NCI-H524 treated with DMSO at 0.1 percent for 48 hours (cell line): ENCODE data around the gene NUTF2.
"Not testable (repeated sequence)": the region's sequence is repeated elsewhere in the genome, so short reads cannot be mapped to it uniquely, and the experiment has no call there.

ENCODE experiments used
- DNase-seq: peaks from one replicate; lab custom pipeline; 2025; lab: John Stamatoyannopoulos, UW

The NUTF2 gene

DNA sequence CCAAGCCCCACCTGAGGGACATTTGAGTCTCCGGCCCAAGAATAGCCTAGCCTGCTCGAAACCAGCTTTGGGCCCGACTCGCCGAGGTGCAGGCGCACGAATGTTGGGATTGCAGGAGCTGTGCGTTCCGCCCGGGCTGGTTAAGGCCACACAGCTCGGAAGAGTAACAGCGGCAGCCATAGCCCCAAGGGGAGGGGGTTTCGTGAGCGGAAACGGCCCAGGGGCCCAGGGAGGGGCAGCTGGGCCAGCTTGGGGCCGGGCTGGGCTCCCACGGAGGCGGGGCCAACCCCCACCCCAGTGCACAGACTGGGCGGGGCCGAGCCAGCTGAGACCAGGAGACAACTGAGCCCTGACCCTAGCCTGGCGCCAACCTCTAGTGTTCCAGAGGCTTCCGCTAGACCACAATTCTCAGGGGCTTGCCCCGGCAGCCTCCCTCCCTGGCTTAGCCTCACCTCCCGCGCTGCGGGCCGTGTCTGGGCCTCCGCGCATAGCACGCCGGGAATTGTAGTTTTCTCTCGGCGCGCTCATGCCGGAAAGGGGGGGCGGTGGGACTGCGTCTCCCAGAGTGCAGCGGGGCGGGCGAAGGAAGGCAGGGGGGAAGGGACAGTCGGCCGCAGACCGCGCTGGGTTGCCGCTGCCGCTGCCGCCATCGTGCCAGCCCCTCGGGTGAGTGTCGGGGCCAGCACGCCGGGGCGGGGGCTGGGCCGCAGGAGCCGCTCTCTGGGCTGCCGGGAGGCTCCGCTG, at the start of gene NUTF2:
TSS of gene NUTF2 (plus strand) at position 614 of the 744 bp plus-strand sequence. CDS start 18,198 bp downstream, outside the sequence.
- peak; percentile 93 for DNase-seq

- no peak for DNase-seq
These were observed 46.3 kb upstream of the NUTF2 start for GRCh38 chr16:67800338-67800926.

- no peak for DNase-seq
These were observed 45.5 kb upstream of the NUTF2 start for GRCh38 chr16:67801241-67801640.

- DNase-seq: no peak
These were observed 44.9 kb upstream of the NUTF2 start for GRCh38 chr16:67801883-67802282.

GRCh38 chr16:67803894-67804293, 42.8 kb upstream of the NUTF2 start:
- DNase-seq: no peak

DNA sequence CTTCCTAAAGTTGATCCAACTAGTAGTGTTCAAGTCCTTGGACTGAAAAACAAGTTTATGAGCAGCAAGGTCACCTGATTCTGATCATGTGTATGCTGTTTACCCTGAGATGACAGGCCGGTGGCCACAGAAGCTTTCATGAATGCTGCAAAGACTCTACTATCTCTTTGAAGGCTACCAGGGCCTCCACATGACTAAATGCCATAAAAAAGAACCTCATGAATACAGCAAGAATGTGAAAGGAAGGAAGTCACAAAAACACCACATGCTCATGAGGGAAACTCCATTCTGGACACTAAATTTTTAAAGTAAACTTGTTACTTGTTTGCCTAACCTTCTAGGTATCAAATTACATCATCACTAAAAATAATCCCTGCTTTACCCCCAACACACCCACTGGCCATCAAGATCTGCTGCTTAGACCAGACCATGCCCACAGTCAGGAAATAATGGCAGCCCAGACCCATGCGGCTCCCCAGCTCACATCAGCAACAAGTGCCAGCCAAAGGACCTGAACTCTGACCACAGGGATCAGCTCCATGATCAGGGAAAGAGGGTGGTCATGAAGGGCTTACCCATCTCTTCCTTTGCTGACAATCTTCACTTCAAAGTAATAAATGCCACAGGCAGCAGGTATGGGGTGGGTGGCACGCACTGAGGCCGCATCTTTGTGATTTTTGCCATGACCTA, 41.7 kb upstream of the NUTF2 start:
- DNase-seq: no peak

DNA sequence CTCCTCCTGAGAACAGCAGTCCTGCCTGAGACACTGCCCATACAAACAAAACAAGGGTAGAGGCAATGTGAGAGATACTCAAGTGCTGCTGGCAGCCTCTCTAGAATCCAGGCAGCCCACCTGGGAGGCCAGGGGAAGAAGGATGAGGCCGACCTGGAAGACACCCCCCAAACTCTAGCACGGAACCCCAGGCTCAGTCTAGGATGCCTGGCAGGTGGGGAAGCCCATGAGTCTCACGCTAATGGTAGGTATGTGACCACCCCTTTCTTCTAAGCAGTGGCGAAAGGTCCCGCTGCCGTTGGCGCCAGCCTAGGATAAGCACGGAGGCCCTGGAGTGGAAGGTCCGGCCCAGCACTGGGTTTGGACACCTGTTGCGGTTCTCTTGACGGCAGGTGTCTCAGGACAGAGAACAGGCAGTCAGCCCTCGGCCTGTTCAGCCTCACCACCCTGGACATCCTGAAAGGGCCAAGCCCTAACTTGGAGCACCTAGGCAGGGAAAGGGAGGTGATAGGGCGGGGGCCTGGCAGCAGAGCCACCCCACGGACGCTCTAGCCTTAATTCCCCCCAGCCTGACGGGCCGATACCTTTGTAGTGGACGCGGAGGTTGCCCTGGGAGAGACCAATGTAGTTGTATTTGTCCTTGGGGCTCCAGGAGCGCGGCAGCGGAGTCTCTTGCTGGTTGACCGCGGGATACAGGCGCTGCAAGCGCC, 40.9 kb upstream of the NUTF2 start:
- DNase-seq: no peak

DNA sequence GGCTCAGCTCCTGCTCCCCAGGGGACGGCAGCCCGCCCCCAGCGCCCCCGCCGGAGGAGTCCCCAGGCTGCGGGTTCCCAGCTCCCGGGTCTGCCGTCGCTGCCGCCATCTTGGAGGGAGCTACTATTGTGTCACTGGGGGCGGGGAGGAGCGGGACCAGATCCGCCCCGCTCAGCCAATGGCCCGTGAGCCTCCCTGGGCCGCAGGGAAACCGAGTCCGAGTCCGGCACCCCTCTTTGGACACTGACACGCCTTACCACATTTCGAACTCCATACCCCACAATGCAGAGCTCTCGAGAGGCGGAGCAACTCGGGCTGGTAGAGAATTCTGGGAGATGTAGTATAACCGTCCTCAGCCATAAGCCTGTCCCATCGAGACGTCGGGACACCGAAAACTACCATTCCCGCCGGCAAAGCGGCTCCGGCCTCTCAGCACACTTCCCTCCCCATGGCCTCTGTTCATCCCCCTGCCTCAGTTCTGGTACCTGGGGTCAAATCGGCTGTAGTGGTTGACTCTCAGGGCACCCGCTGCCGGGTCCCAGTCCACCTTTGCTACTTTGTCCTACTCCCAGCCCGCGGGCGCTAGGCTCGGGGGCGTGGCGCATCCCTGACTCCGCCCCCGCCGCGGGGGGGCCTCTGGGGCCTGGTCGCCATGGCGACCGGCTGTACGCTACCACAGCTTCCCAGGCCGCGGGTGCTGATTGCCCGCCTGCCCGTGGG, 40.1 kb upstream of the NUTF2 start, which contains the start of the genes RANBP10 and TSNAXIP1:
TSS of gene RANBP10 (minus strand) at position 133 of the 720 bp plus-strand sequence. CDS start at position 109, 24 bp downstream.
TSS of gene TSNAXIP1 (plus strand) at position 462 of the 720 bp plus-strand sequence. CDS start 261 bp downstream, outside the sequence.
- peak; percentile 98 for DNase-seq

DNA sequence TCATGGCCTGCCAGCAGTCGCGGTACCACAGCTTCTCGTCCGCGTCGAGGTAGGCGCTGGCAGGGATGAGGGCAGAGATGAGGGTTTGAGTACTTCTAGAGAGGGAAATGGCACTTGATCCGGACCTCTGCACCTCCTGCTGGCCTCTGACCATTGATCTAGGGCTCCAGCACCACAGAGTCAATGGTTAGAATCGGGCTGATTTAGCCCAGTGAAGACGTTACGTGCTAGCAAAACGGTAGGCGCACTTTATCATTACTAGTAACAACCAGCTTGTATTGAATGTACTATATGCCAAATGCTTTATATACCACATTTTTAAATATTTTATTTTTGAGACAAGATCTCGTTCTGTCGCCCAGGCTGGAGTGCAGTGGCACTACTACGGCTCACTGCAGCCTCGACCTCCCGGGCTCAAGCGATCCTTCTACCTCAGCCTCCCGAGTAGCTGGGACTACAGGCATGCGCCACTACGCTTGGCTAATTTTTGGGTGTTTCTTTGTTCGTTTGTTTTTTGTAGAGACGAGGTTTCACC, 39.5 kb upstream of the NUTF2 start:
- no peak for DNase-seq

GRCh38 chr16:67811899-67812298, 34.8 kb upstream of the NUTF2 start:
- DNase-seq: no peak

DNA sequence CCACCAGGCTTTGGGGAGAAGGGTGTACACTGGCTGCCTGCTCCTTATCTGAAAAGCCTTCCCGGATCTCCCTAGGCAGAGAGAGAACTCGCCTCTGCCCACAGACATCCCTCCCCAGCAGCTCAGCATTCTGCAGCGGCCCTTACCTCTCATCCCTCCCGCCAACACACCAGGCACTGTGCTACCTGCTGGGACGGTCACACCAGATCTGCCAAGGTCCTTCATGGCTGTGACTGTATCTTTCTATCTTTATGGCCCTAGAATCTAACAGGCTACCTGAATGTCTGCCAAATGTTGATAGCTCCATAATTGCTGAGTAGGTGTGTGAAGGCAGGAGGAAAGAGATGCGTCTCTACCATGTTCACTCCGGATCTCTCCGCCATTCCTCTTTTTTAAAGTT, 32.2 kb upstream of the NUTF2 start:
- DNase-seq: no peak

- no peak for DNase-seq
These were observed 26.0 kb upstream of the NUTF2 start for GRCh38 chr16:67820608-67821259.

GRCh38 chr16:67822511-67822910, 24.2 kb upstream of the NUTF2 start:
- DNase-seq: no peak

DNA sequence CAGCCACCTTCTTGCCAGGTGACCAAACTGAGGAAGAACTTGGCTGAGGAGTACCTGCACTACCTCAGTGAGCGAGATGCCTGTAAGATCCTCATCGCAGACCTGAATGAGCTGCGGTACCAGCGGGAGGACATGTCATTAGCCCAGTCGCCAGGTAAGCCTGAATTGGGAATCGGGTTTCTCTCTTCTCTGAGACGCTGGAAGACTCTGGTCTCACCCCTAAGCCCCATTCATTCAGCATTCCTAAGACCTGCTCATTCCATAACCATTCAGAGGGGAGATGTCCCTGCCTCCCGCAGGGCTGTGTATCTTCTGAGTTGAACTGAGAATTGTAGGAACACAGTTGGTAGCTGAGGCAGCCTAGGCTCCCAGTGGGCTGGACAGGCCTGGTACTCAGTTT, 21.6 kb upstream of the NUTF2 start:
- DNase-seq: no peak

DNA sequence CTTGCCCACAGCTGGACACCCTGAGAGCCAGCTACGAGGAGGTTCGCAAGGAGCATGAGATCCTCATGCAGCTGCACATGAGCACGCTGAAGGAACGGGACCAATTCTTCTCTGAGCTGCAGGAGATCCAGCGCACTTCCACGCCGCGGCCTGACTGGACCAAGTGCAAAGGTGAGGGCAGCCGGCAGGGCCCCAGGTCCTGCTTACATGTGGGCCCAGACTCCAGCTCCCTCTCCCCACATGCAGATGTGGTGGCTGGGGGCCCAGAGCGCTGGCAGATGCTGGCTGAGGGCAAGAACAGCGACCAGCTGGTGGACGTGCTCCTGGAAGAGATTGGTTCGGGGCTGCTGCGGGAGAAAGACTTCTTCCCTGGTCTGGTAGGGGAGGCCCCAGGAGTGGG, 20.8 kb upstream of the NUTF2 start:
- DNase-seq: no peak

DNA sequence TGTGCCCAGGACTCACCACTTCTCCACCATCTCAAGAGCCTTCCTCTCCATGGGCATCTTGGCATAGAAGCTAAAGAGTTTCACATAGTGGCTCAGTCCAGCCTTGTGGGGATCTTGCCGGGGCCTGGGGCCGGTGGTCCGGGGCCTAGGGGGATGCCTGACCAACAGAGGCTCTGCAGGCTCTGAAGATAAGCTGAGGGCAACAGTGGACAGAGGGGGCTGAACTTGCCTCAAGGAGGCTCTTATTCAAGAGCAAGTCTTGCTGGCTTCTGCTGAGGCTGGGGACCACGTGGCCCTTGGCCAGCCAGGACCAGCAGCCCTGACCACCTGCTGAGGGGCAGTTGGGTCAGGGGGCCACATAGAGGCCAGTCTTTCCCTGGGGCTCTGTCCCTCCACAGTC, 18.1 kb upstream of the NUTF2 start:
- DNase-seq: no peak

DNA sequence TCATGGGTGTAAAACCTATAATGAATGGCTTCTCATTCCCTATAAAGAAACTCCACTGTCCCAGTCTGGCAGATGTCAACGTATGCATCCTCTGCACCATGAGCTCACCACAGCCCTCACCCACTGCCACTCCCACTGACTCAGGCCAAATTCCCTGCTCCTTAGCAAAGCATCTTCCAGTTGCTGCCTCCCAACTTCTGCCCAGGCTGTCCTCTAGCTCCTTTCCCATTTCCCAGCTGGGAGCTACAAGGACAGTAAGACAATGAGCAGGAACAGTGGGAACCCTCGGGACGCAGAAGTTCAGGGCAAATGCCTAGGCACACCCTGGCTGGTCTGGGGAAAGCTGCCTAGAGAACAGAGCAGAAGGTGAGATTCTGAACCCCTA, 13.7 kb upstream of the NUTF2 start:
- no peak for DNase-seq

DNA sequence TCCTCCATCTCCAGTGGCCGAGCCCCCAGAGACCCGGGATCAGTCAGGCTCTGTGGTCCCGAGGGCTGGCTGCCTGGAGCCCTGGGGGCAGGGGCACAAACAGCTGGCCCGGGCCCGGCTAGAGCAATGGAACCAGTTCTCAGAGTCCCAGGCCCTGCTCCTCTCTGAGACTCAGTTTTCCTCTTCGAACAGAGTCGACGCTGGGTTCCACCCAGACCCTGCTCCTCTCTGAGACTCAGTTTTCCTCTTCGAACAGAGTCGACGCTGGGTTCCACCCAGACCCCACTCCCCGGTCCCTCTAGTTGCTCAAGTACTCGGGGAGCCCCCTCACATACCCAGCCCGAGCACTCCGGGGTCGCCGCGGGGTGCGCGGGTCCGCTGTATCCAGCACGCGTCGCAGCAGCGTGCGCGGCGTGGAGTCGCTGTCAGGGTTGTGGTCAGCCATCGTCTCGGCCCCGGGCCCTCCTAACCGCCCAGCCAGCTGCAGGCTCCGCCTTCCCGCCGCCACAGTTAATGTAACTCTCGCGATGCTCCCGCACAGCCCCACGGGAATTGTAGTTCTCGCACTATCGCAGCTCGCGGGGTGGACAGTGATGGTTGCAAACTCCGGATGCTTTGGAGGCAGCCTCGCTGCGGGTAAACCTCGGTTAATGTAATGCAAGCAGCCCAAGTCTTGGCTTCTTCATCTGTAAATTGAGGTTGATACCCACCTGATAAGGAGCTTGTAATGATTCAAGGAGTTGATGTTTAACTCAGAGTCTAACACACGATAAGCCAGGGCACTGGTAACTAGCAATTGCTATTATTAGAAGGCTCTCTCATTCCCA, 13.1 kb upstream of the NUTF2 start:
- peak; percentile 31 for DNase-seq

DNA sequence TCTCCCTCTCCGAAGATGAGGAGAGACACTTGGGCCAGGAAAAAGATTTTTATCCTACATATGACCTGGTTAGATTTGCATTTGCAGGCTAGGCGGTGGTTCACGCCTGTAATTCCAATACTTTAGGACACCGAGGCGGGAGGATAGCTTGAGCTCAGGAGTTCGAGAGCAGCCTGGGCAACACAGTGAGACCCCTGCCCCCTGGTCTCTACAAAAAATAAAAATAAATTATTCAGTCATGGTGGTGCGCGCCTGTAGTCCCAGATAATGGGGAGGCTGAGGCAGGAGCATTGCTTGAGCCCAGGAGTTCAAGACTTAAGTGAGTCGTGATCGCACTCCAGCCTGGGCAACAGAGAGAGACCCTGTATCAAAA, 12.5 kb upstream of the NUTF2 start:
- DNase-seq: no peak

DNA sequence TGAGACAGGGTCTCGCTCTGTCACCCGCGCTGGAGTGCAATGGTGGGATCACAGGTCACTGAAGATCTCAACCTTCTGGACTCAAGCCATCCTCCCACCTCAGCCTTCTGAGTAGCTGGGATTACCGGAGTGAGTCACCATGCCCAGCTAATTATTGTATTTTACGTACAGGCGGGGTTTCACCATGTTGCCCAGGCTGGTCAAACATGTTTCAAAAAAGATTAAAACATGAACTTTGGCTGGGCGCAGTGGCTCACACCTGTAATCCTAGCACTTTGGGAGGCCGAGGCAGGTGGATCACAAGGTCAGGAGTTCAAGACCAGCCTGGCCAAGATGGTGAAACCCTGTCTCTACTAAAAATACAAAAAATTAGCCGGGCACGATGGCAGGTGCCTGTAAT, 9.5 kb upstream of the NUTF2 start:
- DNase-seq: not testable (repeated sequence)
